ENCODE measurements around the gene GPSM3.

DNA sequence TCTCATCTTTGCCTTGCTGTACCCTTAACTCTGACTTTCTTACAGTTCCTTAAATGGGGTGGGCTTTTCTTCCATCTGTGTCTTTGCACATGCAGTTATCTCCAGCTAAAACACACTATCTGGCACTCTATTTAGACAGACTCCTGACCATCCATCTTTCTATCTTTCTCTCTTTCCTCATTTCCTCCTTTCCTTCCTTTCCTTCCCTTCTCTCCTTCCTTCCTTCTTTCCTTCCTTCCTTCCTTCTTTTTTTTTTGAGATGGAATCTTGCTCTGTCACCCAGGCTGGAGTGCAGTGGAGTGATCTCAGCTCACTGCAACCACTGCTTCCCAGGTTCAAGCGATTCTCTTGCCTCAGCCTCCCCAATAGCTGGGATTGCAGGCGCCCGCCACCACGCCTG, 23.2 kb upstream of the GPSM3 start:
- TF ChIP-seq GATA3 (IDR thresholded peaks at IDR 0.05; ENCODE audit: low read depth, low read length) (no peak), GATA2 (IDR thresholded peaks at IDR 0.05; ENCODE audit: low read depth, low read length) (no peak)
